Suprapubic skin (tissue), 4 donors: ENCODE measurements around the gene ANKRD35. TPM values are rescaled to one million over a fixed set of nuclear protein-coding genes. Genes with fewer than 3 reads are reported as not detected.

Experiments
- DNase-seq, 2 donors: peaks; one replicate each; pipeline ENCODE4 v3.0.0-alpha.2; 2019; ENCODE audit warnings: low spot score in 2 of 2
- H3K27ac ChIP-seq: fragments of 200-600 bp; sonication (generic); one replicate; pipeline ENCODE4 v1.5.1; 2019
- H3K27me3 ChIP-seq: fragments of 200-600 bp; sonication (generic); one replicate; pipeline ENCODE4 v1.5.1; 2019
- H3K36me3 ChIP-seq: fragments of 200-600 bp; sonication (generic); one replicate; pipeline ENCODE4 v1.5.1; 2019
- H3K4me1 ChIP-seq: fragments of 200-600 bp; sonication (generic); one replicate; pipeline ENCODE4 v1.5.1; 2019
- H3K4me3 ChIP-seq: fragments of 200-600 bp; sonication (generic); one replicate; pipeline ENCODE4 v1.5.1; 2019; ENCODE audit warnings: mild to moderate bottlenecking
- H3K9me3 ChIP-seq: fragments of 200-600 bp; sonication (generic); one replicate; pipeline ENCODE4 v1.5.1; 2019
- EP300 ChIP-seq: sonication (generic); formaldehyde crosslinking; IDR thresholded peaks from one replicate; pipeline ENCODE4 v1.6.1; 2017; ENCODE audit warnings: antibody characterized with exemption
- POLR2A ChIP-seq, 2 donors: fragments of 450-650 bp; IDR thresholded peaks; one replicate each; pipeline ENCODE4 v1.6.1; 2017; ENCODE audit warnings: antibody characterized with exemption in 2 of 2, mild to moderate bottlenecking in 2 of 2, moderate library complexity in 2 of 2
- POLR2AphosphoS5 ChIP-seq, 3 donors: sonication (generic); formaldehyde crosslinking; IDR thresholded peaks; one replicate each; pipeline ENCODE4 v1.6.1; 2017; ENCODE audit warnings: antibody characterized with exemption in 3 of 3
- WGBS: methylation state at CpG from one replicate; pipeline ENCODE4 v1.1.5; 2018; 5-methylcytosine and 5-hydroxymethylcytosine counted together
- total RNA-seq, 4 donors: library from RNA; depleted of rRNA; stranded (reverse); fragments of >200 nt; gene quantifications; one replicate each; pipeline ENCODE4 v1.1.0, GENCODE V29; 2016
- TF ChIP-seq, protein P1 (sequence below), 2 donors: fragments of 200-600 bp in 1 of 2; fragments of 450-650 bp in 1 of 2; sonication (generic) in 1 of 2; IDR thresholded peaks; one replicate each; pipeline ENCODE4 v1.5.1; 2016 to 2019; ENCODE audit warnings: antibody characterized with exemption in 2 of 2, mild to moderate bottlenecking in 1 of 2, moderate library complexity in 1 of 2

ANKRD35 gene
- total RNA-seq, 4 donors from 2014 or later = 32.9 to 62.7 (median 37.1) TPM

DNA sequence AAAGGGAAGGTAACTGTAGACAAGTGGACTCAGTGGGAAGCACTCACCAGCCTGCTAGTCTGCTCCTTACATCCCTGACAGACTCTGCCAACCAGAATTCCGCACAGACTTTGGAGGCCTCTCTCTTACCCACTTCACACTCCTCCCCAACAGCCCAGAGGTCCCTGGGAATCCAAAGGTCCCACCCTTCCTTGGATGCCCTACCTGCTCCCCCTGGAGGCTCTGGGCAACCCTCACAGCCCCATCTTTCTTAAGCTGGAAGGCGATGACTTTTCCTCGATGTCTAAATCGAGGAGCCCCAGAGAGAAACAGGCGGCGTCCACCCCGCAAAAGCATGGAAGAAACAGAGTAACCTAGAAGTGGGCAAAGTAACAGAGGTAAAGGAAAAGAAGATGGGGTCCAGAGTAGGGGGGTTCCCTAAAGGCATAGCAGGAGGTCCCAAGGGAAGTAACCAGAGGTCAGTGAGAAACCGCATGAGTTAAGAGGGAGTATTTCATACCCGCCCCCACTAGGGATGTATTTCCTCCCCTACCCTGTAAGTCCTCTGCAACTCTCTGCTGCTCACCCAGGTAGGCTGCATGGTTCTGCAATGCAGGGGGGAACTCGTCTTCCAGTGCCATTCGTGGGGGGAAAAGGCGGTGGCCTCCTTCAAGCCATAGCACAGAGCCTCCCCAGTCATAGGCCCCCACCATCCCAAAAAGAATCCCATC is 15.8 kb upstream of the ANKRD35 start:
- no peaks in the 10 kb centered on the region for H3K9me3 ChIP-seq
- H3K27ac ChIP-seq = no peak overlapping the region
- H3K4me3 ChIP-seq = no peak overlapping the region
- TF ChIP-seq POLR2AphosphoS5 (IDR thresholded peaks at IDR 0.05) = no peak
- TF ChIP-seq, protein P1, sequence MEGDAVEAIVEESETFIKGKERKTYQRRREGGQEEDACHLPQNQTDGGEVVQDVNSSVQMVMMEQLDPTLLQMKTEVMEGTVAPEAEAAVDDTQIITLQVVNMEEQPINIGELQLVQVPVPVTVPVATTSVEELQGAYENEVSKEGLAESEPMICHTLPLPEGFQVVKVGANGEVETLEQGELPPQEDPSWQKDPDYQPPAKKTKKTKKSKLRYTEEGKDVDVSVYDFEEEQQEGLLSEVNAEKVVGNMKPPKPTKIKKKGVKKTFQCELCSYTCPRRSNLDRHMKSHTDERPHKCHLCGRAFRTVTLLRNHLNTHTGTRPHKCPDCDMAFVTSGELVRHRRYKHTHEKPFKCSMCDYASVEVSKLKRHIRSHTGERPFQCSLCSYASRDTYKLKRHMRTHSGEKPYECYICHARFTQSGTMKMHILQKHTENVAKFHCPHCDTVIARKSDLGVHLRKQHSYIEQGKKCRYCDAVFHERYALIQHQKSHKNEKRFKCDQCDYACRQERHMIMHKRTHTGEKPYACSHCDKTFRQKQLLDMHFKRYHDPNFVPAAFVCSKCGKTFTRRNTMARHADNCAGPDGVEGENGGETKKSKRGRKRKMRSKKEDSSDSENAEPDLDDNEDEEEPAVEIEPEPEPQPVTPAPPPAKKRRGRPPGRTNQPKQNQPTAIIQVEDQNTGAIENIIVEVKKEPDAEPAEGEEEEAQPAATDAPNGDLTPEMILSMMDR (IDR thresholded peaks at IDR 0.05) = no peak
- no peak for TF ChIP-seq EP300
- no peak for TF ChIP-seq POLR2A (IDR thresholded peaks at IDR 0.05)
- no peak for DNase-seq
- H3K36me3 ChIP-seq = no peaks in the 10 kb centered on the region
- H3K27me3 ChIP-seq = no peaks in the 10 kb centered on the region
- WGBS = 90% methylated on average over 12 of the region's 12 CpGs
- H3K4me1 ChIP-seq = no peaks in the 10 kb centered on the region

DNA sequence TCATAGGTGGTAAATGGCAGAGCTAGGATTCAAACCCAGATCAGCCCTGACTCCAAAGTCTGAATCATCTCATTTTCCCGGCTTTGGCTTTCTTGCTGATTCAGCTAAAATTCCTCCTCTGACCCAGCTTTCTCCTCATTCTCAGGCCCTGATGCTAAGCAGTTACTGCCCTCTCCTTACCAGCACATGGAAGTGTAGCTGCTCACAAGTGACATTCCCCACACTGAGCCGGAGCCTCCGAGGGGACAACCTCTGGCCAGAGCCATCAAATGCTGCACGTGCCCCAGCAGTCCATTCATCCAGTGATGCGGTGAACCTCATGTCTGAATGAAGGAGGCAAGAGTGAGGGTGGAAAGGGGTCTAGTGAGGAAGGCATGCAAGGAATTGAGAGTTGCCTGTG is 13.1 kb upstream of the ANKRD35 start:
- Histone ChIP-seq H3K27me3 (no peaks in the 10 kb centered on the region), H3K27ac (no peak overlapping the region), H3K4me3 (no peak overlapping the region), H3K36me3 (no peaks in the 10 kb centered on the region), H3K9me3 (no peaks in the 10 kb centered on the region), H3K4me1 (no peaks in the 10 kb centered on the region)
- TF ChIP-seq POLR2A (IDR thresholded peaks at IDR 0.05) = no peak
- TF ChIP-seq POLR2AphosphoS5 (IDR thresholded peaks at IDR 0.05) = no peak
- TF ChIP-seq EP300 = no peak
- TF ChIP-seq, protein P1 (IDR thresholded peaks at IDR 0.05) = no peak
- DNase-seq = no peak
- WGBS = 84% methylated on average over 5 of the region's 5 CpGs

DNA sequence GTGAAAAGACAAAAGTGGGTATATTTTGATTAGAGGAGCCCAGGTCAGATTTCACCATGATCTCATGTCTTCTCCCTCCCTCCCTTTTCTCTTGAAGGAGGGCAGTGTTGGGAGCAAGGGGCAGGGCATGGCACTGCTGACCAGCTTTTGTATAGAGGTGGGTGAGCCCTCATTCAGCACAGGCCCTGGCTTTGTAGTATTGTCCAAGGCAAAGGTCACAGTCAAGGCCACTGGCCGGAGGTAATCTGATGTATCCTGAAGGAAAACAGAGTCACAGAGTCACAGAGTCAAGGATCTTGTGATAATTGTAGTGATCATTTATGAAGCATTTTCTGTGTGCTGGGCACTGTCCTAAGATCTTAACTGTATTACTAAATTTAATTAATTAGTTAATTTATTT is 12.3 kb upstream of the ANKRD35 start:
- no peaks in the 10 kb centered on the region for H3K27me3 ChIP-seq
- peaks cover 1% of the 10 kb centered on the region for H3K4me1 ChIP-seq
- H3K27ac ChIP-seq = no peak overlapping the region
- no peak for DNase-seq
- 100% methylated on average over 1 of the region's 1 CpG for whole genome bisulfite sequencing
- no peak overlapping the region for H3K4me3 ChIP-seq
- no peaks in the 10 kb centered on the region for H3K36me3 ChIP-seq
- TF ChIP-seq, protein P1 (IDR thresholded peaks at IDR 0.05) = no peak
- no peak for TF ChIP-seq POLR2AphosphoS5 (IDR thresholded peaks at IDR 0.05)
- H3K9me3 ChIP-seq = no peaks in the 10 kb centered on the region

DNA sequence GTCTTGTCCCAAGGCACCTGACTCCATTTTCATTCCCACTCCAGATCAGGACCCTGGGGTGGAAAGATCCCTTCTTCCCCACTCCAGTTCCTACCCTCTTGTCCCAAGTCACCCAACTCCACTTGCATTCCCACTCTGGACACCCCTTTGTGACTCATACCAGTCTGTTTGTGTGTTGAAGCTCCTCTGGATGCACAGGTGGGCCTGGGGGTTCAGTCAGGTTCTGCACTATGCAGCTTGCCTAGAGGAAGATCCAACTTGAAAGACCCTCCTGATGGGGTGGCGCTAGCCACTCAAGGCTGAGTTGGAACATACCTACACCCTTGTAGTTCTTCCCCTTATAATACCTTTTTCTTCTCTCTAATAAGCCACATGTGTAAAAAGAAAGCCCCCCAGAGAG is 9.8 kb upstream of the ANKRD35 start:
- 82% methylated on average over 1 of the region's 1 CpG for WGBS
- H3K27me3 ChIP-seq = no peaks in the 10 kb centered on the region
- TF ChIP-seq EP300 (no peak), POLR2A (IDR thresholded peaks at IDR 0.05) (no peak), POLR2AphosphoS5 (IDR thresholded peaks at IDR 0.05) (no peak)
- TF ChIP-seq, protein P1 (IDR thresholded peaks at IDR 0.05) = no peak
- no peak overlapping the region for H3K27ac ChIP-seq
- H3K4me3 ChIP-seq = no peak overlapping the region
- DNase-seq = peak in 1 of 2 donors; percentile 18
- no peaks in the 10 kb centered on the region for H3K36me3 ChIP-seq
- H3K9me3 ChIP-seq = no peaks in the 10 kb centered on the region
- peaks cover 26% of the 10 kb centered on the region for H3K4me1 ChIP-seq

DNA sequence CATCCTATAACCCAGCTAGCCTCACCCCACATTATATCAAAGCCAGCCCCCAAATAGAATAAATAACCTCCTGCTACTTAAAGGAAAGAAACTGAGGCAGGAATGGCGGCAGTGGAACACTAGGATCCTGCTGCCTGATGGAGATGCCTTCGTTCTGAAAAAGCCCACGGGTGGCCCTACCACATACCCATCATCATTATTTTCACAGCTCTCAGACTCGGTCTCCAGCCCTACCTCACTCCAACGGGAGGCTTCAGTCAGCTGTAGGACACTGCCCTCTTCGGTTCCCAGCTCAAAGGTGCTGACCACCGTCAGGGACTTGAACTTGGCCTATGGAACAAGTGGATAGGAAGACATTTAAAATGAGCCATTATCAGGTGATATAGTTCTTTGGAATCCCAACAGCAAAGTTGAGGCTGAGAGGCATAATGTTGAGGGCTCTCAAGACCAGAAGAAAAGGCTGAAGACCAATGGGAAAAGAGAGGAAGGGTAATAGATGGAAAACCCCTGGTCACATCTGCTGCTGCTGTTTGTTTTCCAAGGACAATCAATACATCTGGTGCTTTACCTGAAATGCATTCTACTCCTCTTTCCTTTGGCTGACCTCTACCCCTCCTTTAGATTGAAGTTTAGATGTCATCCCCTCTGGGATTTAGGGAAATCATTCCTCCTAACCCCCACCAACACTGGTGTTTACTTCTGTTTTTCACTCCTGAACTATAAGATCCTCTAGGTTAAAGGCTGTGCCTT is 7.8 kb upstream of the ANKRD35 start:
- TF ChIP-seq, protein P1 (IDR thresholded peaks at IDR 0.05) = no peak
- TF ChIP-seq EP300 (no peak), POLR2AphosphoS5 (IDR thresholded peaks at IDR 0.05) (no peak), POLR2A (IDR thresholded peaks at IDR 0.05) (no peak)
- H3K9me3 ChIP-seq = no peaks in the 10 kb centered on the region
- H3K4me1 ChIP-seq = peaks cover 36% of the 10 kb centered on the region
- DNase-seq = no peak
- H3K27ac ChIP-seq = peak overlapping the region; percentile 92
- no peaks in the 10 kb centered on the region for H3K36me3 ChIP-seq
- no peak overlapping the region for H3K4me3 ChIP-seq
- no peaks in the 10 kb centered on the region for H3K27me3 ChIP-seq
- 84% methylated on average over 7 of the region's 7 CpGs for WGBS
